Measurements from ENCODE around the gene VSX1. TPM values are rescaled to one million over a fixed set of nuclear protein-coding genes. Genes with fewer than 3 reads are reported as not detected.
A peak's percentile ranks its signal among the peaks of the same experiment; 100 is the strongest.

The VSX1 gene
- polyA plus RNA-seq, 1 donor (not counting 4 experiments of a cell fraction or from before 2014, with no cell fraction given): not detected

DNA sequence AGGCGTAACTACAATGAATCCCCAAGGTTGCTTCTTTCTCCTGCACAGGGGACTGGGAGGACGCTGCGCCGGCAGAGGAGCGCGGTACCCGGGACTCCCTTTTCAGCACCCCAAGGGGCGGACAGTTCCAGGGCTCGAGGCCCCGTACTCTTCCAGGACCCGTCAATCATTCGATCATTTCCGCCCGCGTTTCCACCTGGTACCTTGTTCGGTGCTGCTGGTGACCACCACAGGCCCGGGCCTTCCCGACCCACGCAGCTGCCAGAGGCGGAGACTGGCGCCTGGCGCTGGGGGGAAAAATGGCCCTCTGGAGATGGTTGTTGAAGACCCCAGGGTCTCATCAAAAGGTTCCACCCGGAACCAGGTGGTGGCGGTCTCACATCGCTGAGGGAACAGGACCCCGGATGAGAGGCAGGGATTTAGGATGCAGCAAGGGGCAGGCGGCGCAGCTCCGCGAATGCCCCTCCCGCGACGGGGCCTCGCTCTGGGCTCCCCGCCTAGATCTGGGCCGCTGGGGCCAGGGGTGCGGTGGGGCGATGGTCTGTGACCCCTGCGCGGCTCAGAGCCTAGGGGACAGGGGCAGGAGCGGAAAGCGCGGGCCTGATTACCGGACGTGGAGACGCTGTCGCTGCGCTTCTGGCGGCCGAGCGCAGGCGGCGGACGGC lies 744 bp downstream of the VSX1 start:
- Histone ChIP-seq H3K79me2 (ENCODE audit: control insufficient read depth, insufficient read depth, low read length) (no peaks in the 10 kb centered on the region), H3K4me1 (ENCODE audit: control insufficient read depth, extremely low read depth, insufficient read depth, low read length) (peaks cover 8% of the 10 kb centered on the region), H3K27me3 (ENCODE audit: control insufficient read depth, extremely low read depth, insufficient read depth, low read length) (peaks cover 95% of the 10 kb centered on the region), H3K27ac (ENCODE audit: control insufficient read depth, insufficient read depth, low read length) (no peak overlapping the region), H3K36me3 (ENCODE audit: control insufficient read depth in 2 of 2, extremely low read depth in 1 of 2, insufficient read depth in 2 of 2, low read length in 2 of 2) (no peaks in the 10 kb centered on the region), H4K20me1 (ENCODE audit: control insufficient read depth, extremely low read depth, insufficient read depth, low read length) (no peaks in the 10 kb centered on the region), H2AFZ (ENCODE audit: control insufficient read depth, low read length) (no peak overlapping the region), H3K4me3 (ENCODE audit: control insufficient read depth in 2 of 3, extremely low read depth in 1 of 3, insufficient read depth in 2 of 3, low read depth in 1 of 3, low read length in 3 of 3) (no peak overlapping the region), H3K9me1 (ENCODE audit: control insufficient read depth, extremely low read depth, insufficient read depth, low read length) (no peaks in the 10 kb centered on the region), H3K4me2 (ENCODE audit: control insufficient read depth, extremely low read depth, insufficient read depth, low read depth, low read length) (no peak overlapping the region), H3K9me3 (ENCODE audit: control insufficient read depth, low read depth, low read length) (no peaks in the 10 kb centered on the region), H3K9ac (ENCODE audit: control insufficient read depth, extremely low read depth, insufficient read depth, low read length) (no peak overlapping the region)
- dilution Hi-C loops (cut with MboI; ENCODE audit: extremely low pct_ligation_motif_present, low sequenced_read_pairs): no loop called here
- DNase-seq (ENCODE audit: low read depth, low spot score): no peak
- TF ChIP-seq, protein P1, sequence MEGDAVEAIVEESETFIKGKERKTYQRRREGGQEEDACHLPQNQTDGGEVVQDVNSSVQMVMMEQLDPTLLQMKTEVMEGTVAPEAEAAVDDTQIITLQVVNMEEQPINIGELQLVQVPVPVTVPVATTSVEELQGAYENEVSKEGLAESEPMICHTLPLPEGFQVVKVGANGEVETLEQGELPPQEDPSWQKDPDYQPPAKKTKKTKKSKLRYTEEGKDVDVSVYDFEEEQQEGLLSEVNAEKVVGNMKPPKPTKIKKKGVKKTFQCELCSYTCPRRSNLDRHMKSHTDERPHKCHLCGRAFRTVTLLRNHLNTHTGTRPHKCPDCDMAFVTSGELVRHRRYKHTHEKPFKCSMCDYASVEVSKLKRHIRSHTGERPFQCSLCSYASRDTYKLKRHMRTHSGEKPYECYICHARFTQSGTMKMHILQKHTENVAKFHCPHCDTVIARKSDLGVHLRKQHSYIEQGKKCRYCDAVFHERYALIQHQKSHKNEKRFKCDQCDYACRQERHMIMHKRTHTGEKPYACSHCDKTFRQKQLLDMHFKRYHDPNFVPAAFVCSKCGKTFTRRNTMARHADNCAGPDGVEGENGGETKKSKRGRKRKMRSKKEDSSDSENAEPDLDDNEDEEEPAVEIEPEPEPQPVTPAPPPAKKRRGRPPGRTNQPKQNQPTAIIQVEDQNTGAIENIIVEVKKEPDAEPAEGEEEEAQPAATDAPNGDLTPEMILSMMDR (optimal IDR thresholded peaks at IDR 0.05 in 1 of 3, IDR thresholded peaks at IDR 0.05 in 1 of 3, conservative IDR thresholded peaks at IDR 0.05 in 1 of 3; ENCODE audit: extremely low read depth in 1 of 3, insufficient read depth in 2 of 3, low read length in 3 of 3): no peak
- peak; percentile 91 for TF ChIP-seq EZH2 (IDR thresholded peaks at IDR 0.05; ENCODE audit: low read length)
- no peak for FAIRE-seq

DNA sequence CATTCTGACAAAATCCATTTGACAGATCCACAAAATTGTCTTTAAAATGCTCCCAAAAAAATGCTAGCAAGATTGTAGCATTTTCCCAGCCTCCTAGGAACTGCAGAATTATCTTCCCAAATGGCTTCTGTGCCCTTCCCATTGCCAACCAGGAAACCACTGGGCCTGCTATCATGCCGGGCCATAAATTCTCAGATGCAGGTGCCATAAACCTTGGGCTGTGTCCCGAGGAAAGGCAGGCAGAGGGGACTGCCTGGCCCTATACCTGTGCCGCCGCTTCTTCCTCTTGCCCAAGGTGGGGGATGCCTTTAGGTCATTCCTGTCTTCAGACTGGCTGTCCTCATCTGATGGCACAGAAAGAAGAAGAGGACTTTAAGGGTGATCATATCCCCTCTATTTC lies 2.8 kb downstream of the VSX1 start:
- H3K9me3 ChIP-seq (ENCODE audit: control insufficient read depth, low read depth, low read length): no peaks in the 10 kb centered on the region
- no peak overlapping the region for H3K9ac ChIP-seq (ENCODE audit: control insufficient read depth, extremely low read depth, insufficient read depth, low read length)
- H3K27me3 ChIP-seq (ENCODE audit: control insufficient read depth, extremely low read depth, insufficient read depth, low read length): peaks cover 89% of the 10 kb centered on the region
- H3K4me2 ChIP-seq (ENCODE audit: control insufficient read depth, extremely low read depth, insufficient read depth, low read depth, low read length): no peak overlapping the region
- H3K4me1 ChIP-seq (ENCODE audit: control insufficient read depth, extremely low read depth, insufficient read depth, low read length): peaks cover 8% of the 10 kb centered on the region
- FAIRE-seq: no peak
- H3K9me1 ChIP-seq (ENCODE audit: control insufficient read depth, extremely low read depth, insufficient read depth, low read length): no peaks in the 10 kb centered on the region
- H3K27ac ChIP-seq (ENCODE audit: control insufficient read depth, insufficient read depth, low read length): no peak overlapping the region
- peak; percentile 11 for TF ChIP-seq EZH2 (IDR thresholded peaks at IDR 0.05; ENCODE audit: low read length)
- TF ChIP-seq, protein P1 (optimal IDR thresholded peaks at IDR 0.05 in 1 of 3, IDR thresholded peaks at IDR 0.05 in 1 of 3, conservative IDR thresholded peaks at IDR 0.05 in 1 of 3; ENCODE audit: extremely low read depth in 1 of 3, insufficient read depth in 2 of 3, low read length in 3 of 3): no peak
- no peak for DNase-seq (ENCODE audit: low read depth, low spot score)
- H3K4me3 ChIP-seq (ENCODE audit: control insufficient read depth in 2 of 3, extremely low read depth in 1 of 3, insufficient read depth in 2 of 3, low read depth in 1 of 3, low read length in 3 of 3): no peak overlapping the region
- no peak overlapping the region for H2AFZ ChIP-seq (ENCODE audit: control insufficient read depth, low read length)
- no peaks in the 10 kb centered on the region for H3K79me2 ChIP-seq (ENCODE audit: control insufficient read depth, insufficient read depth, low read length)
- no peaks in the 10 kb centered on the region for H3K36me3 ChIP-seq (ENCODE audit: control insufficient read depth in 2 of 2, extremely low read depth in 1 of 2, insufficient read depth in 2 of 2, low read length in 2 of 2)
- H4K20me1 ChIP-seq (ENCODE audit: control insufficient read depth, extremely low read depth, insufficient read depth, low read length): no peaks in the 10 kb centered on the region
- dilution Hi-C loops (cut with MboI; ENCODE audit: extremely low pct_ligation_motif_present, low sequenced_read_pairs): no loop called here
